ENCODE results near the gene IL2RA. TPM values are rescaled to one million over a fixed set of nuclear protein-coding genes. Genes with fewer than 3 reads are reported as not detected.

IL2RA gene
- total and polyA plus RNA-seq, 8 donors = 0.11 to 4.1 (median 0.33) TPM

DNA sequence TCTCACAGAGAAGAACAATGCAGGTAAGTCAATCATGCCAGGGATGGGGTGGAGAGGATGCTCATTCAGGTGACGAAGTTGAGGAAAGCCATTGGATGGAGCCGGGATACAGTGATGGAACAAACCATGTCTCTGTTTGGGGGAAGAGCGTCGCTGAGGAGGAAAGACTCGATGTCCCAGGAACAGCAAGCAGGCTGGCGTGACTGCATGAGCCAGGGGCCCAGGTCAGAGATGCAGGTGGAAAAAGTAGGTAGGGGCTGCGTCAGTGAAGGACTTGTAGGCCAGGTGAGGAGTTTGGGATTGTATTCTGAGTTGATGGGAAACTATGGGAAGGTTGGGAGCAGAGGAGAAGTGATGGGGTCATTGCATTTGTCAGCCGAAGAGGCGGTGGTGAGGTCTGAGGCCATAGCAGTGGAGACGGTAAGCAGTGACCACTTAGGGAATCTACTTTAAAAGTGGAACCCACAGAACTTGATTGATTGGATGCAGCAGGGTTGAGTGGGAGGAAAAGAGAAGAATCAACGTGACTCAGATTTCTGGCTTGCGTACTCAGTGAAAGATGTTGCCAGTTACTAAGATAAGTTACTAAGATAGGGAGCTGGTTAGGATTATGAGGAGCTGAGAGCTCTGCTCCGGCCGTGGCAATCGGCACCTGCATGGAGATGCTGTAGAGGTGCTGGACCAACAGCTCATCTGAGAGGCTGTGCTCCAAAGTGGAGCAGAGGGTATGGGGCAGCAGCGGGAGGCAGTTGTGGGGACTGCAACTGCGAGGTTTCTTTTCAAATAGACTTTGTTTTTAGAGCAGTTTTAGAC, 12.5 kb upstream of the IL2RA start:
- Histone ChIP-seq H3K9me3 (no peaks in the 10 kb centered on the region), H3K27ac (no peak overlapping the region), H3K4me3 (no peak overlapping the region), H3K27me3 (no peaks in the 10 kb centered on the region), H3K36me3 (no peaks in the 10 kb centered on the region), H3K4me1 (peaks cover 3 to 33% of the 10 kb centered on the region in 2 donors)
- ATAC-seq (peak; percentile 31), DNase-seq (no peak)
- intact Hi-C loops (cut with DNase I) = no loop called here
- TF ChIP-seq, protein P1, sequence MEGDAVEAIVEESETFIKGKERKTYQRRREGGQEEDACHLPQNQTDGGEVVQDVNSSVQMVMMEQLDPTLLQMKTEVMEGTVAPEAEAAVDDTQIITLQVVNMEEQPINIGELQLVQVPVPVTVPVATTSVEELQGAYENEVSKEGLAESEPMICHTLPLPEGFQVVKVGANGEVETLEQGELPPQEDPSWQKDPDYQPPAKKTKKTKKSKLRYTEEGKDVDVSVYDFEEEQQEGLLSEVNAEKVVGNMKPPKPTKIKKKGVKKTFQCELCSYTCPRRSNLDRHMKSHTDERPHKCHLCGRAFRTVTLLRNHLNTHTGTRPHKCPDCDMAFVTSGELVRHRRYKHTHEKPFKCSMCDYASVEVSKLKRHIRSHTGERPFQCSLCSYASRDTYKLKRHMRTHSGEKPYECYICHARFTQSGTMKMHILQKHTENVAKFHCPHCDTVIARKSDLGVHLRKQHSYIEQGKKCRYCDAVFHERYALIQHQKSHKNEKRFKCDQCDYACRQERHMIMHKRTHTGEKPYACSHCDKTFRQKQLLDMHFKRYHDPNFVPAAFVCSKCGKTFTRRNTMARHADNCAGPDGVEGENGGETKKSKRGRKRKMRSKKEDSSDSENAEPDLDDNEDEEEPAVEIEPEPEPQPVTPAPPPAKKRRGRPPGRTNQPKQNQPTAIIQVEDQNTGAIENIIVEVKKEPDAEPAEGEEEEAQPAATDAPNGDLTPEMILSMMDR (IDR thresholded peaks at IDR 0.05) = no peak

DNA sequence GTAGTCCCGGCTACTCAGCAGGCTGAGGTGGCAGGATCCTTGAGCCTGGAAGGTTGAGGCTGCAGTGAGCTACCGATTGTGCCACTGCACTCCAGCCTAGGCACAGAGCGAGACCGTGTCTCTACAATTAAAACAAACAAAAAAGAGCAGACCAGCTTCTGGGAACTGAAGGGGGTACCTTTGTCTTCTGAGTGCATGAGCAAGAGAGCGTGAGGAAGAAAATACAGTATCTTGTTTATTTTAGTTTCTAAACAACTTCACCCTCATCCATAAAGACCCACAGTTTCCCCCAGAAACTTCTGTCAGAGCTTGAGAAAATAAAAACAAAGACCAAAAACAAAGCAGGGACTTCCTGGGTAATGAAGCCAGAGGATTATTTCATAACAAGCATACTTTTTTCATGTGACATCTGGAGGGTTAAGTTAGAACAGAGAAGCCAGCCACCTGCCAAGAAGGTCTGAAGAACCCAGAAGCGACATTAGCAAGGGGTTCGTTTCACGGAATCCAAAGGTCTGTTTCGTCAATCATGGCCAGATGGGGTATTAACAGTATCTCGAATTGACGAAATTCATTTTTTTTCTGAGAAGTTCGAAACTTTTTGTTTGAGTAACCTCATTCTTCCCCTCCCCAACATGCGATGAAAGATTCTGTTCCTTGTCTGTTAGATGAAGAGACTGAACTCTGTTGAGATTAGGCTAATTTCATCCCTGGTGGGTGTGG, 10.2 kb upstream of the IL2RA start:
- ATAC-seq (peak; percentile 8), DNase-seq (no peak)
- H3K27me3 ChIP-seq = no peaks in the 10 kb centered on the region
- TF ChIP-seq, protein P1 (IDR thresholded peaks at IDR 0.05) = no peak
- H3K4me1 ChIP-seq = peaks cover 3 to 56% of the 10 kb centered on the region in 2 donors
- intact Hi-C loops (cut with DNase I) = no loop called here
- H3K27ac ChIP-seq = peak overlapping the region in 1 of 2 donors; percentile 40
- no peak overlapping the region for H3K4me3 ChIP-seq
- no peaks in the 10 kb centered on the region for H3K36me3 ChIP-seq
- no peaks in the 10 kb centered on the region for H3K9me3 ChIP-seq

DNA sequence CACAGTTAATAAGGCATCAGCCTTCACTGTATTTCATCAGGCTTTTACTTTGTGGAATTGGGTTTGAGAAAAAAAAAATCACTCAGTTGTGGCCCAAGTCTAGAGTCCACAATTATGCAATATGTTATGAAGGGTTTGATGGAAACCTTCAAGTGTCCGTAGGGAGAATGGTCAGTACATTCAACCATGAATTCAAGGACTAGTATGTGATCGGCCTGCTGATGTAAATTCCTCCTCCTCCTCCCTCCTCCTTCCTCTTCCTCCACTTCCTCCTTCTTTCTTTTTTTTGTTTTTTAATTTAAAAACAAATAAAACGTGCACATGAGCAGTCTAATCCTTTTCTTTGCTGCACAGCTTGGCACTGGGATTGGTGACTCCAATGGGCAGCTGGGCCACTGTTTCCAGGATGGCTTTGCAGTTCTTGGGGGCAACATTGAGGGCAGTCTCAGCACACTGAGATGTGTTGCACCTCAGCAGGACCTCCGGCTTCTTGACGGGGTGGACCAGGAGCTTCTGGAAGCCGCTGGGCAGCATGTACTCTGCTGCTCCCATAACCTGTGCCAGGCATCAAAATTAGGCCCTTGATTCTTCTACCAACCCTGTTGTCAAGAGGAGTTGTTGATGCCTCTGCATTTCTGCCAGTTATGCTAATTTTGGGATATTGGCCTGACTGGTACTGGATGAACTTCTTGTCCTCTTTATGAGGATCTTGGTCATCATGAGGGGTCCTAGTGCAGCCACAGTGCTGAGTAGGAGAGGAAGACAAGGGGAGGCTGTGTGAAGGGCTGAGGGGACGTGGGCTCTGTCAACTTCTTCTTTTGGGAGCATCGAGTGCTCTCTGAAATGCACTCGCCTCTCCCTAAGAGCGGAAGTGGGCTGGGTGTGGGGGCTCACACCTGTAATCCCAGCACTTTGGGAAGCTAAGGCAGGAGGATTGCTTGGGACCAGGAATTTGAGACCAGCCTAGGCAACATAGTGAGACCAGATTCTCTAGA, 9.3 kb upstream of the IL2RA start:
- DNase-seq (no peak), ATAC-seq (no peak)
- intact Hi-C loops (cut with DNase I) = no loop called here
- Histone ChIP-seq H3K27ac (peak overlapping the region in 1 of 2 donors; percentile 40), H3K27me3 (no peaks in the 10 kb centered on the region), H3K36me3 (no peaks in the 10 kb centered on the region), H3K9me3 (no peaks in the 10 kb centered on the region), H3K4me1 (peaks cover 5 to 64% of the 10 kb centered on the region in 2 donors), H3K4me3 (no peak overlapping the region)
- TF ChIP-seq, protein P1 (IDR thresholded peaks at IDR 0.05) = no peak

DNA sequence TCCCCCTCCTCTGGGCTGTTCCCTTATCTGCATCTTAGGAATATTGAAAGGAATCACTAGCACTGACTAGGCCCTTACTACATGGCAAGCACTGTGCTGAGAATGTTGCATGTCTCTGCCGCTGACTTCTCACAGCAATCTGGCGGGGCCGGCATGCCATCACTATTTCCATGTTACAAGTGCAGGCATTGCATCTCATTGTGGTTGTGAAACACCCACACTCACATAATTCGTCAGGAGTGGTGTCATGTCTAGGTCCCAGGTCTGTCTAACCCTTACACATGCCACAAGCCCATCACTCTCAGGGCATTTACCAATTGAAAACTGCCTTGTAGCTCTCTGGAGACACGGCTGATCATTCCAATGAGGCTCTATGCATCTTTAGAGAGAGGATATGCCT, 8.5 kb upstream of the IL2RA start:
- no peaks in the 10 kb centered on the region for H3K9me3 ChIP-seq
- ATAC-seq = no peak
- TF ChIP-seq, protein P1 (IDR thresholded peaks at IDR 0.05) = no peak
- no peak for DNase-seq
- peaks cover 10 to 72% of the 10 kb centered on the region in 2 donors for H3K4me1 ChIP-seq
- H3K4me3 ChIP-seq = no peak overlapping the region
- intact Hi-C loops (cut with DNase I) = no loop called here
- H3K36me3 ChIP-seq = no peaks in the 10 kb centered on the region
- no peaks in the 10 kb centered on the region for H3K27me3 ChIP-seq
- no peak overlapping the region for H3K27ac ChIP-seq

Measured in left lung (tissue), 10 donors.